Measurements from ENCODE around the gene TOP3A. TPM values are rescaled to one million over a fixed set of nuclear protein-coding genes. Genes with fewer than 3 reads are reported as not detected.
"Not testable (repeated sequence)": the region's sequence is repeated elsewhere in the genome, so short reads cannot be mapped to it uniquely, and the experiment has no call there.

TOP3A gene
- total RNA-seq, 1 experiment from 2014 or later, result 73.7 TPM

DNA sequence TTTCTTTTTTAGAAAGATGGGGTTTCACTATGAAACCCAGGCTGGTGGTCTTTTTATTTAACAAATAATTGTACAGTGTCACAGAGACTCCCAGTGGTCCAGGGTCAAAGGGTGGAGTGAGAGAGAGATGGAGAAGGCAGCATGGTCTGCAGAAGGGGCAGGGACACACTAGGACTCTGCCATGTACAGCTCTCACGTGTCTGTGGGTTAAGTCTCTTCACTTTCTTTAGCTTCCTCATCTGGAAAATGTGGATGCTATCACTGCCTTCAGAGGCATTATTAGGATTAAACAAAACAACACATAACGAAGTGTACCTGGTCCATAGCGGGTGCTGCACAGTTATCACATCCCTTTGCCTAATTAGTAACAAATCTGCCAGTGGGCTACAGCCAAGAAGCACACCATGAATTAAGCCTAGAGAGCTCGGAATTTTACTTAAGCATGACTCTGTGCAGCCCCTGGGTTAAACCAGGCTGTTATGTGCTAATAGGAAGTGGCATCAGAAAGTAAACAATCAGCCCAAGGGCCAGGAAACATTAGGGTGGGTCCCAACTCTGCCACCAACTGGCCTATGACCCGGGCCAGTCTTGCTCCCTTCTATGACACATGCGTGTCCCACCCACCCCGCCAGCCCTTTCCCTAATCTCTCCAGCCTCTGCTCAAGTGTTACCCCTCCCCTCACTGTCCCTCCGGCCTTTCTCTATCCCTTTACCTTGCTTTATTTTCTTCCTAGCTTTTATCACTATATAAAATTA, 13.9 kb downstream of the TOP3A start:
- no peak overlapping the region for H3K27ac Mint-ChIP-seq (ENCODE audit: unreplicated experiment)
- no peak overlapping the region for H3K4me3 Mint-ChIP-seq (ENCODE audit: unreplicated experiment)
- Histone ChIP-seq H3K9me3 (no peaks in the 10 kb centered on the region), H3K36me3 (ENCODE audit: control insufficient read depth, insufficient read depth, low read length) (peaks cover 4% of the 10 kb centered on the region; the same call in 1 of the 2 replicates), H3K4me1 (peaks cover 11% of the 10 kb centered on the region; the same call in 1 of the 2 replicates), H3K4me3 (ENCODE audit: low read depth, low read length) (no peak overlapping the region), H3K27me3 (replicated peaks; ENCODE audit: control insufficient read depth, insufficient read depth, low read length) (no peaks in the 10 kb centered on the region)
- no peaks in the 10 kb centered on the region for H3K4me1 Mint-ChIP-seq (ENCODE audit: low read depth, unreplicated experiment)
- no TSS peak for BruUV-seq (replicated peaks)
- intact Hi-C loops (cut with micrococcal nuclease; ENCODE audit: unreplicated experiment), result no loop called here
- POLR2A ChIA-PET, result no interaction called here
- CTCF ChIA-PET, result no interaction called here
- TF ChIP-seq, protein P1, sequence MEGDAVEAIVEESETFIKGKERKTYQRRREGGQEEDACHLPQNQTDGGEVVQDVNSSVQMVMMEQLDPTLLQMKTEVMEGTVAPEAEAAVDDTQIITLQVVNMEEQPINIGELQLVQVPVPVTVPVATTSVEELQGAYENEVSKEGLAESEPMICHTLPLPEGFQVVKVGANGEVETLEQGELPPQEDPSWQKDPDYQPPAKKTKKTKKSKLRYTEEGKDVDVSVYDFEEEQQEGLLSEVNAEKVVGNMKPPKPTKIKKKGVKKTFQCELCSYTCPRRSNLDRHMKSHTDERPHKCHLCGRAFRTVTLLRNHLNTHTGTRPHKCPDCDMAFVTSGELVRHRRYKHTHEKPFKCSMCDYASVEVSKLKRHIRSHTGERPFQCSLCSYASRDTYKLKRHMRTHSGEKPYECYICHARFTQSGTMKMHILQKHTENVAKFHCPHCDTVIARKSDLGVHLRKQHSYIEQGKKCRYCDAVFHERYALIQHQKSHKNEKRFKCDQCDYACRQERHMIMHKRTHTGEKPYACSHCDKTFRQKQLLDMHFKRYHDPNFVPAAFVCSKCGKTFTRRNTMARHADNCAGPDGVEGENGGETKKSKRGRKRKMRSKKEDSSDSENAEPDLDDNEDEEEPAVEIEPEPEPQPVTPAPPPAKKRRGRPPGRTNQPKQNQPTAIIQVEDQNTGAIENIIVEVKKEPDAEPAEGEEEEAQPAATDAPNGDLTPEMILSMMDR (IDR thresholded peaks at IDR 0.05; ENCODE audit: insufficient read depth in 1 of 2, low read depth in 1 of 2, low read length in 1 of 2, severe bottlenecking in 1 of 2, unreplicated experiment in 1 of 2), result no peak
- DNase-seq, result no peak
- H3K9me3 Mint-ChIP-seq (ENCODE audit: unreplicated experiment), result no peaks in the 10 kb centered on the region
- no peaks in the 10 kb centered on the region for H3K27me3 Mint-ChIP-seq (ENCODE audit: insufficient read depth, unreplicated experiment)
- peaks cover 85% of the 10 kb centered on the region for H3K36me3 Mint-ChIP-seq (ENCODE audit: insufficient read depth, unreplicated experiment)

DNA sequence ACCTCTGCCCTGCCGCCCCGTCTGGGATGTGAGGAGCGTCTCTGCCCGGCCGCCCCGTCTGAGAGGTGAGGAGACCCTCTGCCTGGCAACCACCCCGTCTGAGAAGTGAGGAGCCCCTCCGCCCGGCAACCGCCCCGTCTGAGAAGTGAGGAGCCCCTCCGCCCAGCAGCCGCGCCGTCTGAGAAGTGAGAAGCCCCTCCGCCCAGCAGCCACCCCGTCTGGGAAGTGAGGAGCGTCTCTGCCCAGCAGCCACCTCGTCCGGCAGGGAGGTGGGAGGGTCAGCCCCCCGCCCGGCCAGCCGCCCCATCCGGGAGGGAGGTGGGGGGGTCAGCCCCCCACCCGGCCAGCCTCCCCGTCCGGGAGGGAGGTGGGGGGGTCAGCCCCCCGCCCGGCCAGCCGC, 16.7 kb downstream of the TOP3A start:
- H3K27me3 Mint-ChIP-seq (ENCODE audit: insufficient read depth, unreplicated experiment); H3K27ac Mint-ChIP-seq (ENCODE audit: unreplicated experiment); CTCF ChIA-PET; DNase-seq; H3K4me3 Mint-ChIP-seq (ENCODE audit: unreplicated experiment); BruUV-seq (replicated peaks); POLR2A ChIA-PET; intact Hi-C loops (cut with micrococcal nuclease; ENCODE audit: unreplicated experiment); H3K27me3 ChIP-seq (replicated peaks; ENCODE audit: control insufficient read depth, insufficient read depth, low read length); H3K4me3 ChIP-seq (ENCODE audit: low read depth, low read length); H3K9me3 Mint-ChIP-seq (ENCODE audit: unreplicated experiment); H3K36me3 ChIP-seq (ENCODE audit: control insufficient read depth, insufficient read depth, low read length); H3K4me1 Mint-ChIP-seq (ENCODE audit: low read depth, unreplicated experiment); H3K4me1 ChIP-seq; H3K9me3 ChIP-seq: not testable (repeated sequence)
- peaks cover 85% of the 10 kb centered on the region for H3K36me3 Mint-ChIP-seq (ENCODE audit: insufficient read depth, unreplicated experiment)

DNA sequence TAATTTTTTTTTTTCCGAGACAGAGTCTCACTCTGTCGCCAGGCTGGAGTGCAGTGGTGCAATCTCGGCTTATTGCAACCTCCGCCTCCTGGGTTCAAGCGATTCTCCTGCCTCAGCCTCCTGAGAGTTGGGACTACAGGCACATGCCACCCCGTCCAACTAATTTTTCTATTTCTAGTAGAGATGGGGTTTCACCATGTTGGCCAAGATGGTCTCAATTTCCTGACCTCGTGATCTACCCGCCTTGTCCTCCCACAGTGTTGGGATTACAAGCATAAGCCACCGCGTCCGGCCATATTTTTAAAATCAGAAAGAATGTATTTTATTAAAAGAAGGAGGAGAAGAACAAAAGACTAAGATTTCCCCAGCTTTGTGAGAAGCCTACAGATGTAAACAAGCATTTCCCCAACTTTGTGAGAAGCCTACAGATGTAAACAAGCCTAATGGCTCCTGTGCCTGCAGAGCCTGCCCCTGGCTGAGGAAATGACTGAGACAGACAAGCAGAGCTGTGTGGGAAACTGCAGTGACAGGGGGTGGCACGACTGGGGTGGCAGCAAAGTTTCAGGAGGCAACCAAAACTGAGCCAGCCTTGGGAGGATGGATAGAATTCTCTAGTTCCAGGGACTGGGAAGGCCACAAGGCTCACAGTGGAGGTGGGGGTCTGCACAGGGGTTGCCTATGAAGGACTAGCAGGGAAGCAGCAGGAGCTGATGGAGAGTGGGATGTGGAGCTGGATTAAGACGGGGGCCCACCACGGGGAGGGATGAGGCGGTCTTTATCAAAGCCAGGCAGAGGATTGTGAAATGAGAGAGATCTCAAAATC, 22.9 kb downstream of the TOP3A start:
- POLR2A ChIA-PET, result no interaction called here
- peaks cover 4% of the 10 kb centered on the region; the same call in 1 of the 2 replicates for H3K36me3 ChIP-seq (ENCODE audit: control insufficient read depth, insufficient read depth, low read length)
- TF ChIP-seq, protein P1 (IDR thresholded peaks at IDR 0.05; ENCODE audit: insufficient read depth in 1 of 2, low read depth in 1 of 2, low read length in 1 of 2, severe bottlenecking in 1 of 2, unreplicated experiment in 1 of 2), result no peak
- H3K4me3 Mint-ChIP-seq (ENCODE audit: unreplicated experiment), result no peak overlapping the region
- no peaks in the 10 kb centered on the region for H3K27me3 ChIP-seq (replicated peaks; ENCODE audit: control insufficient read depth, insufficient read depth, low read length)
- no peak for DNase-seq
- 0 out of 2 replicates have a peak, but pooled peaks cover 5% of the 10 kb centered on the region for H3K9me3 ChIP-seq
- H3K9me3 Mint-ChIP-seq (ENCODE audit: unreplicated experiment), result no peaks in the 10 kb centered on the region
- H3K27me3 Mint-ChIP-seq (ENCODE audit: insufficient read depth, unreplicated experiment), result no peaks in the 10 kb centered on the region
- no peaks in the 10 kb centered on the region for H3K4me1 ChIP-seq
- CTCF ChIA-PET, result no interaction called here
- intact Hi-C loops (cut with micrococcal nuclease; ENCODE audit: unreplicated experiment), result no loop called here
- H3K36me3 Mint-ChIP-seq (ENCODE audit: insufficient read depth, unreplicated experiment), result peaks cover 93% of the 10 kb centered on the region
- H3K4me3 ChIP-seq (ENCODE audit: low read depth, low read length), result no peak overlapping the region
- no peak overlapping the region for H3K27ac Mint-ChIP-seq (ENCODE audit: unreplicated experiment)
- no TSS peak for BruUV-seq (replicated peaks)
- no peaks in the 10 kb centered on the region for H3K4me1 Mint-ChIP-seq (ENCODE audit: low read depth, unreplicated experiment)

Measured in Caco-2 (cell line).